Muscle layer of colon (tissue), 2 donors: ENCODE data around the gene MPHOSPH9.

Experiments used
- H3K27ac ChIP-seq: one replicate; pipeline ENCODE4 v1.7.0; 2013; ENCODE audit warnings: low read depth, mild to moderate bottlenecking, low read length, moderate library complexity
- H3K27me3 ChIP-seq, 2 donors: one replicate each; pipeline ENCODE4 v1.7.0; 2013; ENCODE audit warnings: low read length in 2 of 2, mild to moderate bottlenecking in 2 of 2; ENCODE audit not compliant: insufficient read depth in 2 of 2, control insufficient read depth in 1 of 2
- H3K36me3 ChIP-seq: one replicate; pipeline ENCODE4 v1.7.0; 2013; ENCODE audit warnings: mild to moderate bottlenecking, low read length; ENCODE audit not compliant: insufficient read depth
- H3K4me1 ChIP-seq: one replicate; pipeline ENCODE4 v1.7.0; 2013; ENCODE audit warnings: mild to moderate bottlenecking, low read length; ENCODE audit not compliant: insufficient read depth
- H3K4me3 ChIP-seq, 2 donors: one replicate each; pipeline ENCODE4 v1.7.0; 2013; ENCODE audit warnings: low read length in 2 of 2, low read depth in 1 of 2, mild to moderate bottlenecking in 1 of 2, moderate library complexity in 1 of 2
- H3K9ac ChIP-seq: one replicate; pipeline ENCODE4 v1.7.0; 2013; ENCODE audit warnings: low read length
- H3K9me3 ChIP-seq: one replicate; pipeline ENCODE4 v1.7.0; 2013; ENCODE audit warnings: mild to moderate bottlenecking, low read length
- donor health status: abdominal sarcoma.
- donor health status: Adenocarcinoma of cecum.

MPHOSPH9 gene

GRCh38 chr12:123131879-123132402 lies 101.0 kb downstream of the MPHOSPH9 start:
- H3K27me3 ChIP-seq: no peaks in the 10 kb centered on the region
- H3K9me3 ChIP-seq: no peaks in the 10 kb centered on the region
- H3K4me3 ChIP-seq: no peak overlapping the region
- no peak overlapping the region for H3K9ac ChIP-seq
- peaks cover 24% of the 10 kb centered on the region for H3K4me1 ChIP-seq
- peaks cover 8% of the 10 kb centered on the region for H3K36me3 ChIP-seq
- peak overlapping the region; percentile 18 for H3K27ac ChIP-seq

- H3K9ac ChIP-seq: no peak overlapping the region
- peaks cover 30% of the 10 kb centered on the region for H3K4me1 ChIP-seq
- H3K27me3 ChIP-seq: no peaks in the 10 kb centered on the region
- peaks cover 8% of the 10 kb centered on the region for H3K36me3 ChIP-seq
- peak overlapping the region; percentile 18 for H3K27ac ChIP-seq
- H3K4me3 ChIP-seq: no peak overlapping the region
- no peaks in the 10 kb centered on the region for H3K9me3 ChIP-seq
These were observed 101.6 kb downstream of the MPHOSPH9 start for GRCh38 chr12:123131291-123131832.

DNA sequence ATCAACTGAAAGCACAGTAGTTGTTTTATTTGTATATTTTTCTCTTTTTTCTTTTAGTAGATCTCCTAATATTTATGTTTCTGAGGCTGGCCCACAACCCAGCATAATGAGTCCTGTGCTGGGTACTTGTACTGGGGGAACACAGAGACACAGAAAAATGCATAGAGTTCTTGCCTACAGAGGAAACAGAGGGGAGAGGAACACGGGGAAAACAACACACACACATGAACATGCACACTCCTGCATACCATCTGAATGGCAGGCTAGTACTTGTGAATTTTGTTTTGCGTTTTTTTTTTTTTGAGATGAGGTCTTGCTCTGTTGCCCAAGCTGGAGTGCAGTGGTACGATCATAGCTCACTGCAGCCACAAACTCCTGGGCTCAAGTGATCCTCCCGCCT lies 103.3 kb downstream of the MPHOSPH9 start:
- Histone ChIP-seq H3K9me3 (no peaks in the 10 kb centered on the region), H3K36me3 (peaks cover 5% of the 10 kb centered on the region), H3K4me1 (peaks cover 34% of the 10 kb centered on the region), H3K9ac (no peak overlapping the region), H3K27me3 (no peaks in the 10 kb centered on the region), H3K27ac (no peak overlapping the region), H3K4me3 (no peak overlapping the region)

GRCh38 chr12:123127182-123127495 lies 105.8 kb downstream of the MPHOSPH9 start:
- Histone ChIP-seq H3K4me1 (peaks cover 25% of the 10 kb centered on the region), H3K27me3 (no peaks in the 10 kb centered on the region), H3K36me3 (no peaks in the 10 kb centered on the region), H3K27ac (no peak overlapping the region), H3K9ac (no peak overlapping the region), H3K4me3 (no peak overlapping the region), H3K9me3 (no peaks in the 10 kb centered on the region)

DNA sequence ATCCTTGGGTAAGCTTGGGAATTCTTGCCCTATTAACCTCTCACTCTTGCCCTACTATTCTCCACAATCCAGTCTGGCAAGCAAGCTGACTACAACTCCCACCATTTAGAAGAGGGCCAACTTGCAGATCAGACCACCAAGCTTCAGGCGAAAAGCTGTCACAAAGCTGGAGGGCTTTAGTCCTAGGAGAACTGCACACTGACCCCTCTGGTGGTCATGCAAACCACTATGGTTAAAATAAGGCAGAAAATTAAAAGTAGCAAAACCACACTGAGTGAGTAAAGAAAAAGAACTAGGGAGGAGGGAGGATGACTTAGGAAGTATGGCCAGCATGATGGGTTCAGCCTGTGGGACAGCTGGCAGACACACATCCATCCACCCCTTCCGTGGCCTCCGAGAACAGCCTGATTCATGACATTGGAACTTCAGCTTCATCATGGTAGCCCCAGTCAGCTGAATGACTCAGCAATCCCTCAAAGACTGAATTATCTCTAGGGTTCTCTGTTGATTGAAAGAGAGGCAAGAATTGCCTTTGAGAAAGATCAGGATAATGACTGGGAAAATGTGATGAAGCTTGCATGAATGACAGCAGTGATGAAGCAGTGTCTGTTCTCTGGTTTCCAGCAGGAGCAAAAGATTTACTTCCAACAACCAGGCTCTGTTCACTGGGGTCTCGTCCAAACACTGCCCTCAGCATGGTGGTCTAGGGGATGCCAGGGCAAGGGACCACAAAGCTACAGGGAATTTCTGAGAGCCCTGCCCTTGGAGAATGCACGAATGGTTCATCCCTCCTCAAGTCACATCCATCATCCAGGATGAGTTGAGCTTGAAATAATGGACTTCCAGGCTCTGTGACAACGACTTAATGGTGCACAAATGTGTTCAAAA lies 106.4 kb downstream of the MPHOSPH9 start:
- no peak overlapping the region for H3K9ac ChIP-seq
- H3K4me1 ChIP-seq: peaks cover 22% of the 10 kb centered on the region
- no peaks in the 10 kb centered on the region for H3K27me3 ChIP-seq
- H3K9me3 ChIP-seq: no peaks in the 10 kb centered on the region
- no peak overlapping the region for H3K27ac ChIP-seq
- H3K36me3 ChIP-seq: no peaks in the 10 kb centered on the region
- no peak overlapping the region for H3K4me3 ChIP-seq

- Histone ChIP-seq H3K36me3 (no peaks in the 10 kb centered on the region), H3K4me3 (no peak overlapping the region), H3K27ac (no peak overlapping the region), H3K9me3 (no peaks in the 10 kb centered on the region), H3K4me1 (peaks cover 36% of the 10 kb centered on the region), H3K9ac (no peak overlapping the region), H3K27me3 (no peaks in the 10 kb centered on the region)
These were observed 110.3 kb downstream of the MPHOSPH9 start for GRCh38 chr12:123122626-123123025.

DNA sequence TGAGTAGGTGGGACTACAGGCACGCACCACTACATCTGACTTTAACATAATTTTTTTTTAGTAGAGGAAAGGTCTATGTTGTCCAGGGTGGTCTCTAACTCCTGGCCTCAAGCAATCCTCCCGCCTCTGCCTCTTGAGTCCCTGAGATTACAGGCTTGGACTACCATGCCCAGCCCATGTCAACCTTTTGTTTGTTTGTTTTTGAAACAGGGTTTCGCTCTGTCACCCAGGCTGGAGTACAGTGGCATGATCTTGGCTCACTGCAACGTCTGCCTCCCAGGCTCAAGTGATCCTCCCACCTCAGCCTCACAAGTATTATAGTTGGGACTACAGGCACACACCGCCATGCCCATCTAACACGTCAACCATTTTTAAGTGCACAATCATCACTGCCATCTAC lies 111.3 kb downstream of the MPHOSPH9 start:
- peaks cover 37% of the 10 kb centered on the region for H3K4me1 ChIP-seq
- no peak overlapping the region for H3K27ac ChIP-seq
- no peaks in the 10 kb centered on the region for H3K36me3 ChIP-seq
- no peaks in the 10 kb centered on the region for H3K9me3 ChIP-seq
- no peaks in the 10 kb centered on the region for H3K27me3 ChIP-seq
- H3K9ac ChIP-seq: no peak overlapping the region
- H3K4me3 ChIP-seq: no peak overlapping the region

DNA sequence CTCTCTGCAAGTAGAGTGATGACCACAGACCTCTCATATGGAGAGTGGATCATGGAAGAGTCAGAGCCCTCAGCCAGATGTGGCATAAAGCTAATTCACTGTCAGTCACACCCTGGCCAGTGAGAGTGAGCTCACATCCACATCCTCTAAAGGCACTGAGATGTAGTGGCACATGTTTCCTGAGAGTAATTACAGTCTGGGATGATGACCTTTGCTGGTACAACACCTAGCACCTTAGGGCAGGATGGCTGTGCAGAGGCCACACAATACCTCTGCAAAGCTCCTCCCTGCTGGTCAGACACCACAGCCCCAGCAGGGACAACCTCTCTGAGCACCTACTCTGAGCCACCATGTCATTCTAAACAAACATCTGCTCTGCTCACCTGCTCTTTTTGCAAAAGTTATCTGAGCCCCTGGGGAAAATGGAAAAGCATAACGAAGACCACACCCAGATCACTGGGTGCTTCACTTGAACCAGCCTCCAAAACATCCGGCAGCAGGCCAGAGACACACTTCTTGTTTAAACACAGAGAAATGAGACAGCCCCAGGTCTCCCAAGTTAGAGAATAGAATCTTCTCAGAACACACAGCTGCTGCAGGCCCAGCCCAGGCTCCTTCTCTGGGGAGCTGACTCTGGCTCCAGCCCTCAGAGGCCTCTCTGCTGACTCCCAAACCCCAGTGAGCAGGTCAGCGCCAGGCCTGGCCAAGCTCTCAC lies 112.3 kb downstream of the MPHOSPH9 start:
- Histone ChIP-seq H3K4me1 (peaks cover 41% of the 10 kb centered on the region), H3K27me3 (no peaks in the 10 kb centered on the region), H3K9me3 (no peaks in the 10 kb centered on the region), H3K4me3 (no peak overlapping the region), H3K27ac (peak overlapping the region; percentile 29), H3K36me3 (no peaks in the 10 kb centered on the region), H3K9ac (no peak overlapping the region)

GRCh38 chr12:123119808-123120207 lies 113.1 kb downstream of the MPHOSPH9 start:
- no peaks in the 10 kb centered on the region for H3K36me3 ChIP-seq
- peaks cover 49% of the 10 kb centered on the region for H3K4me1 ChIP-seq
- no peak overlapping the region for H3K27ac ChIP-seq

GRCh38 chr12:123118497-123118896 lies 114.4 kb downstream of the MPHOSPH9 start:
- Histone ChIP-seq H3K4me1 (peaks cover 60% of the 10 kb centered on the region), H3K27ac (no peak overlapping the region), H3K9ac (no peak overlapping the region), H3K4me3 (no peak overlapping the region), H3K36me3 (no peaks in the 10 kb centered on the region), H3K9me3 (no peaks in the 10 kb centered on the region), H3K27me3 (no peaks in the 10 kb centered on the region)

More at GRCh38 chr12:123119808-123120207, 113.1 kb downstream of the MPHOSPH9 start:
- Histone ChIP-seq H3K9me3 (no peaks in the 10 kb centered on the region), H3K27me3 (no peaks in the 10 kb centered on the region), H3K4me3 (no peak overlapping the region), H3K9ac (no peak overlapping the region)

DNA sequence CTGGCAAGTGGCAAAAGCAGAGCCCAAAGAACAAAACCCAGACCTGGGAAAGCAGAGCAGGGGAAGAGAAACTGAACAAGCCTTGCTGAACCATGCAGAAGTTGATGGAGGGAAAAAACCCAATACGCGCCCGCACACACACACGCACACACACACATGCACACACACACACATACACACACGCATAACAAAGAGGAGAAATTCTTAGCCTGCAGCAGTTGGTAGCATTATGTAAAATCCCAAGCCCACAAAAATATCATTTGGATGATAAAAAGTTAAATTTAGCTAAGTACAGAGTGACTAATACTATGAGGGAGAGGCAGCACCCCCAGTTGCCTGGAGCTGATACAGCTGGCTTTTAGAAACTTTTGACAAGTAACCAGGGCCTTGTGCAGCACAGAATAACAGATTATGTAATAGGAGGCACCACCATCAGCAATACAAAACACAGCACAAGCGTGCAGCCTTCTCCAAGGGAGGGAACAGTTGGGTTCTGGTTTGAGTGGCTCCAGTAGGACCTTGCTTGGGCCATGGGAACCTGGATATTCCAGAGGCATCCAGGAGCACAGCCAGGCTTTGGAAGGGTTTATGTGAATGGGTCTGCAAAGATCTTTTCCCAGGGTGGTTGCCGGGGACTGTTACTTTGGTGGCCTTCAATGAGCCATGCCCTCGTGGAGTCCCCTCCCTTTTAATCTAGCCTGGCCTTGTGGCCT lies 117.4 kb downstream of the MPHOSPH9 start:
- Histone ChIP-seq H3K9me3 (no peaks in the 10 kb centered on the region), H3K4me1 (peaks cover 68% of the 10 kb centered on the region), H3K4me3 (peak overlapping the region in 1 of 2 donors; percentile 28), H3K27me3 (no peaks in the 10 kb centered on the region), H3K27ac (peak overlapping the region; percentile 74), H3K9ac (no peak overlapping the region), H3K36me3 (no peaks in the 10 kb centered on the region)
